NCI-H1417 (cell line): ENCODE results near the gene MRPL21.
"Not testable (repeated sequence)": the region's sequence is repeated elsewhere in the genome, so short reads cannot be mapped to it uniquely, and the experiment has no call there.

ENCODE experiments used
- DNase-seq, 3 experiments: peaks; one replicate each; lab custom pipeline; 2025; lab: John Stamatoyannopoulos, UW

MRPL21 gene

GRCh38 chr11:68910965-68911364, 7.3 kb upstream of the MRPL21 start:
- no peak for DNase-seq

- no peak for DNase-seq
Measured at GRCh38 chr11:68908273-68908672, 4.6 kb upstream of the MRPL21 start.

GRCh38 chr11:68905421-68906360, 2.1 kb upstream of the MRPL21 start:
- DNase-seq = no peak

GRCh38 chr11:68904248-68904847, 716 bp upstream of the MRPL21 start:
- peak in 1 of 3 experiments; percentile 62 for DNase-seq

GRCh38 chr11:68900835-68901381, 2.7 kb downstream of the MRPL21 start:
- no peak for DNase-seq

GRCh38 chr11:68897441-68897840, 6.2 kb downstream of the MRPL21 start:
- DNase-seq = no peak

- DNase-seq = no peak
Measured at GRCh38 chr11:68896171-68896959, 7.3 kb downstream of the MRPL21 start.

GRCh38 chr11:68893282-68893681, 10.3 kb downstream of the MRPL21 start:
- peak in 1 of 3 experiments; percentile 51 for DNase-seq

- DNase-seq = no peak
Measured at GRCh38 chr11:68892576-68892975, 11.1 kb downstream of the MRPL21 start.

GRCh38 chr11:68891351-68891948, 12.2 kb downstream of the MRPL21 start:
- no peak for DNase-seq

GRCh38 chr11:68890490-68891231, 13.0 kb downstream of the MRPL21 start:
- DNase-seq = peak in 1 of 3 experiments; percentile 16

GRCh38 chr11:68889948-68890446, 13.6 kb downstream of the MRPL21 start:
- DNase-seq = no peak

GRCh38 chr11:68884827-68885226, 18.8 kb downstream of the MRPL21 start:
- DNase-seq = not testable (repeated sequence)

- no peak for DNase-seq
Measured at GRCh38 chr11:68882391-68882790, 21.2 kb downstream of the MRPL21 start.

GRCh38 chr11:68881320-68881719, 22.3 kb downstream of the MRPL21 start:
- no peak for DNase-seq

GRCh38 chr11:68880851-68881250, 22.8 kb downstream of the MRPL21 start:
- no peak for DNase-seq

GRCh38 chr11:68878022-68878421, 25.6 kb downstream of the MRPL21 start:
- DNase-seq = no peak

GRCh38 chr11:68872216-68873003, 31.2 kb downstream of the MRPL21 start:
- DNase-seq = no peak

GRCh38 chr11:68870470-68870869, 33.2 kb downstream of the MRPL21 start:
- DNase-seq = no peak
